HG02981 (cell line): ENCODE data around the gene UNC5C.

Source experiments
- ATAC-seq: cut with Tn5 transposase; IDR thresholded peaks from one replicate; pipeline ENCODE4 v1.9.1; 2021; ENCODE audit warnings: mild to moderate bottlenecking, moderate library complexity; ENCODE audit not compliant: unreplicated experiment

UNC5C gene

GRCh38 chr4:95522682-95523530, 25.9 kb downstream of the UNC5C start:
- ATAC-seq = no peak

GRCh38 chr4:95517576-95518345, 31.0 kb downstream of the UNC5C start:
- ATAC-seq = no peak

GRCh38 chr4:95516528-95517017, 32.2 kb downstream of the UNC5C start:
- no peak for ATAC-seq

GRCh38 chr4:95515589-95515988, 33.2 kb downstream of the UNC5C start:
- no peak for ATAC-seq

- no peak for ATAC-seq
These were observed 35.8 kb downstream of the UNC5C start for GRCh38 chr4:95513022-95513421.

- ATAC-seq = no peak
These were observed 37.3 kb downstream of the UNC5C start for GRCh38 chr4:95511477-95511876.

GRCh38 chr4:95510877-95511276, 37.9 kb downstream of the UNC5C start:
- ATAC-seq = no peak

GRCh38 chr4:95510145-95510544, 38.6 kb downstream of the UNC5C start:
- ATAC-seq = no peak

GRCh38 chr4:95508421-95508820, 40.4 kb downstream of the UNC5C start:
- ATAC-seq = no peak

GRCh38 chr4:95507561-95507960, 41.2 kb downstream of the UNC5C start:
- ATAC-seq = no peak

- ATAC-seq = no peak
These were observed 41.6 kb downstream of the UNC5C start for GRCh38 chr4:95507147-95507546.

GRCh38 chr4:95506264-95506663, 42.5 kb downstream of the UNC5C start:
- no peak for ATAC-seq

- ATAC-seq = no peak
These were observed 43.0 kb downstream of the UNC5C start for GRCh38 chr4:95505799-95506198.

- ATAC-seq = no peak
These were observed 43.6 kb downstream of the UNC5C start for GRCh38 chr4:95505151-95505550.

- no peak for ATAC-seq
These were observed 44.3 kb downstream of the UNC5C start for GRCh38 chr4:95504501-95504900.

- no peak for ATAC-seq
These were observed 48.4 kb downstream of the UNC5C start for GRCh38 chr4:95500361-95500760.

GRCh38 chr4:95499291-95499696, 49.5 kb downstream of the UNC5C start:
- no peak for ATAC-seq

- no peak for ATAC-seq
These were observed 54.6 kb downstream of the UNC5C start for GRCh38 chr4:95494186-95494585.

GRCh38 chr4:95478679-95479078, 70.1 kb downstream of the UNC5C start:
- ATAC-seq = no peak

GRCh38 chr4:95476121-95476520, 72.7 kb downstream of the UNC5C start:
- ATAC-seq = no peak

- no peak for ATAC-seq
These were observed 76.2 kb downstream of the UNC5C start for GRCh38 chr4:95472534-95472933.

GRCh38 chr4:95470622-95471021, 78.2 kb downstream of the UNC5C start:
- no peak for ATAC-seq
